Brain pericyte (primary cell): ENCODE measurements around the gene FOXF2.

Experiments
- DNase-seq: peaks from one replicate; pipeline ENCODE4 v3.0.0-alpha.2; 2012; ENCODE audit warnings: low read depth, low spot score

The FOXF2 gene

DNA sequence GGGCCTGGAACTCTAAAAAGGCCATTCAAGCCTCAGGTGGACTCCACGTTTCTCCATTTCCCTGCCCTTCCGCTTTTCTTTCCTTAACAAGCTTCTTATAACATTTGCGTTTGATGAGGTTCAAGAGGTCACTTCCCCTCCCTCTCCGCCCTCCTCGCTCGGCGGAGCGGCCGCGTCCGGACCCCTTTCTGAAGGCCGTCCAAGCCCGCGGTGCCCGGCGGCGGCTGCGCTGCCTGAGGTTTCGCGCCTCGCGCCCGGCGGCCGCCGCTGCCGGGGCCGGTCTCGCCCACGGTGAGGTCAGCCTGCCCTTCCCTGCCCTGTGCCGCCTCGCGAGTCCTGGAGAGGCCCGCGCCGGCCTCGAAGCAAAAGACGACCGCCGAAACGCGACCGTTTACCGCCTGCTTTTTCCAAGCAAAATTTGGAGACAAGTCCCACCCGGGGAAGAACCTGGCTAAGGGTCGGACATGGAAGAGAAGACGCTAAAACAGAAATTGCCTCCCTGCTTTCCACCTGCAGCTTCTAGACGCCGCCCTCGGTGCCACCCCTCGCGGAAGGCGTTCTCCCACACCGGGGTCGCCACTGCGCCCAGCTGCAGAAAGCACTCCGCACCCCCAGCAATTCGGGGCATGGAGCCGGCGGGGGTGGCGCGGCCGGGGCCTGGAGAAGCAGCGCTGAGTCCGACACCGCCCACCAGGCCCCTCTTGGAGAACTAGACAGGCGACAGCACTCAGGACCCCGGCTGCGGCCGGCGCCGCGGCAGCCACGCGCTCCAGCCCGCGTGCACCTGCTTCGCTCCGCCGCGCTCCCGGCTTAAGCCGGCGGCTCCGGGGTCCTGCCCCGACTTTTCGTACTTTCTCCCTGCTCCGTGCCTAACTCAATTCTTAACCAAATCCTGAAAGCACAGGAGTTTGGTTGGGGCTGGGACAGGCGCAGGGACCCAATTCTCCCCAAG lies 11.0 kb upstream of the FOXF2 start:
- no peak for DNase-seq

DNA sequence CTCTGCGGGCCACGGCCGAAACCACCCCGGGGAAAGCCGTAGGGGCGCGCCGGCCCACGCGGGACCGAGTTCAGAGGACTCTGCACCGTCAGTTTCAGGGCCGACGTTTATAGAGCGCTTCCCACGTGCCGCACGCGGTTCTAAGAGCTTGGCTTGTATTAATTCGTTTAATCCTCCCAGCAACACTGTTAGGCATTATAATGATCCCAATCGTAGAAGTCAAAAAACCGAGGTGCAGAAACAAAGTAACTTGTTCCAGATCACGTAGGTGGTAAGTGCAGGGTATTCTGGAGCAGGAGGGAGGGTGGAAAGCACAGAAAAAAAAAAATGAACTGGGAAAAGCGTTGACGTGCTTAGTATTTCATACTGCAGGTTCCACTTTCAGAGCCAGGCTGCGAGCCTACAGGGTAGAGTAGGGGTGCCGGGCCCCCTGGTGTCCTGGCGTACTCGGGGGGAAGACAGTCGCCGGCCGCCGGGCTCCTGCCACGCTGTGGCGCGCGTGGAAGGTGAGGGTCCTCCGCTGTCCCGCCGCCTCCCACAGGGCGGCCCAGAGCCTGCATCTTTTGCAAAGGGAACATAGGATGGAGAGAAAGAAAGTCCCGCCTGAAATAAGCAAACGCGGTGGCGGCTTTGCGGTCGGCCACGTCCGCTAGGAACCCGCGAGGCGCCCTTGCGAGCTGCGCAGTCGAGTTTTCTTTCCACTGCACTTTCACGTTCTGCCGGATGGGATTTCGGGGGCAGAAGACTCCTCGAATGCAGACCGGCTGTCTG lies 10.2 kb upstream of the FOXF2 start:
- no peak for DNase-seq

GRCh38 chr6:1379788-1380147 lies 9.6 kb upstream of the FOXF2 start:
- no peak for DNase-seq

- no peak for DNase-seq
Measured at GRCh38 chr6:1380625-1381427, 8.6 kb upstream of the FOXF2 start.

DNA sequence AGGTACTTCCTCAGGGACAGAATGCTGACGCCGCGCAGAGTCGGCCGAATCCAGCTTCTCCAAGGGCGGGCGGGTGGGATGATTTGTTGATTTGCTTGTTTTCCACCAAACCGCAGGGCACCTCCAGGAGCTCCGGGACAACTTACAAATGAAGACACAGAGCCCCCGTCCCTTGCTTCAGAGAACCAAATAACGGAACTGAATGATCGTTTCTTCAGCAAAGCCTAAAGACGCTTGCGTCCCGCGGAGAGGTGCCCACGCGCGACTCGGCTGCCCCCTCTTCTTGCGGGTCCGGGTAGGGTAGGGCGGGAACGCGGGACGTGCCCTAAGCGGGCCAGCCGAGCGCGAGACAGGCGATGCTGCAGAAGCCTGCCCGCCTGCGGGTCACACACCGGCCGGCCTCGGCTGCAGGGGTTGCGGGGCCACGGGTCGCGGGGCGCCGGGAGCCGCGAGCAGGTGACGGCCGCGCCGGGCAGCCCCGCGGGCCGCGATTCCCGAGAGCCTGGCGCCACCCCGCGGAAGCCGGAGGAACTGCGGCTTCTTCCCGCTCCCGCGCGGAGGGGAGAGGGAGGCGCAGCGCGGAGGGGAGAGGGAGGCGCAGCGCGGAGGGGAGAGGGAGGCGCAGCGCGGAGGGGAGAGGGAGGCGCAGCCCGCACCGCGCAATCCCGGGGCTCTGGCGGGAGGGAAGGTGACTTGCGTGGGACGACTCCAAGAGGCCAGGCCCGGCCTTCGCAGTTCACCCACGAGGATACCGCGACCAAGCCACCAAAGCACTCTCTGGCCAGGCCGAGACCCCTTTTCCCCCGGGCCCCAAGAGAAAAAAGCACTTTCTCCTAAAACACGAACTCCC lies 7.7 kb upstream of the FOXF2 start:
- no peak for DNase-seq

DNA sequence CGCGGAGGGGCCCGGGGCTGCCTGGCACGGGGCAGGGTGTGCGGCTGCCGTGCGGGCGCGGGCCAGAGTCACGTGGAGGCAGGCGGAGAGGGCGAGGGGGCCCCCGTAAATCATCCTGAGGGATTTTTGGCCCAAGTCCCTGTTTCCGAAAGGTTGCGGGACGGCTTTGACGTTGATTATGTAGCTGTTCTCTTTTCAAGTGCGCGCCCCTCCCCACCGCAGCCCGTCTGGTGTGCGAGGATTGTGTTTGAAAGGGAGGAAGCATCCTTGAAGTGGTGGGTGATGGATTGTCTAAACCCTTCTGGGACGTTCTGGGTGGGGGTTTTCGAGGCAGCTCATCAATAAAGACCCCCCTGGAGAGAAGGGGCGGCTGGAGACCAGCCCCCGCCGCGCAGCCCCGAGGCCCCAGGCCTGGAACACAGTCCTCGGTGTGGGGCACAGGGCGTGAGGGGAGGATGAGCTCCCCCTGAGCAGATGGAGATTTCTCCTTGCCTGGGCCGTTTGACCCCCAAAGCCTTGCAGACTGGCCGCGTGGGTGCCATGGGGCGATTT lies 7.0 kb upstream of the FOXF2 start:
- no peak for DNase-seq

GRCh38 chr6:1382883-1383728 lies 6.3 kb upstream of the FOXF2 start:
- DNase-seq, result no peak

DNA sequence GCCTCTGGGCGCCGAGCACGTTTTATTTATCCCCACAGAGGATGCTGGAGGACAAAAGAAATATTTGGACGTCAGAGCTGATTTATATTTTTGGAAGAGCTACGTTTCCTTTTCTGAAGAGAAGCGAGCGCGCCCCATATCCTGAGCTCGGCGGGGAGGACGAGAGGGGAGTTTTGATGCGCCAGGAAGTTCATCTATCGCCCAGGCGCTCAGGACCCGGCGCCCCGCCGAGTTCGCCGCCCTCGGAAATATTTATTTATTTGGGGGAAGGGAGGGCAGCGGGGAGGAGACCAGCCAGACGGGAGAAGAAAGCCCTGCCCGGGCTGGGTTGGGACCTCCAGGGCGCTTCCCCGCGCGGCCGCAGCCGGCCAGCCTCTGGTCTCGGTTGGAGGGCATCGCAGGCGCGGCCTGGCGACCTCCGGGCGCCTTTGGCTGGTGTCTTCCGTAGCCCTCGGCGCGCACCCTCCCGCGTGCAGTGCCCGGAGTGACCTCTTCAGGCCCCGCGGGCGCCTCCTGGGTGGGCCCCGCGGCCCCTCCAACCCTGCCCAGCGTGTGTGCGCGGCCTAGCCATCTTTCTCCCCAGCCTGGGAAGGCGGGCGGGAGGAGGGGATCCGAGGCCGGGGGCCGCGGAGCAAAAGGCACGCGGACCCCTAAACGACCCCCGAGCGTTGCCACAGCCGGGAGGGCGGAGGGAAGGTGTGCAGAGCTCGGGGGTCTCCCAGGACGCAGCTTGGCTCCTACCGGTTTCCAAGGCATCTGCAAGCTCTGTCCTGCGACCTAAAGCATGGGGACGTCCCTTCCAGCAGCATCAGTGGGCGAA lies 5.4 kb upstream of the FOXF2 start:
- no peak for DNase-seq

GRCh38 chr6:1384549-1385128 lies 4.7 kb upstream of the FOXF2 start:
- DNase-seq, result no peak

- DNase-seq, result no peak
Measured at GRCh38 chr6:1385129-1386037, 4.0 kb upstream of the FOXF2 start.

DNA sequence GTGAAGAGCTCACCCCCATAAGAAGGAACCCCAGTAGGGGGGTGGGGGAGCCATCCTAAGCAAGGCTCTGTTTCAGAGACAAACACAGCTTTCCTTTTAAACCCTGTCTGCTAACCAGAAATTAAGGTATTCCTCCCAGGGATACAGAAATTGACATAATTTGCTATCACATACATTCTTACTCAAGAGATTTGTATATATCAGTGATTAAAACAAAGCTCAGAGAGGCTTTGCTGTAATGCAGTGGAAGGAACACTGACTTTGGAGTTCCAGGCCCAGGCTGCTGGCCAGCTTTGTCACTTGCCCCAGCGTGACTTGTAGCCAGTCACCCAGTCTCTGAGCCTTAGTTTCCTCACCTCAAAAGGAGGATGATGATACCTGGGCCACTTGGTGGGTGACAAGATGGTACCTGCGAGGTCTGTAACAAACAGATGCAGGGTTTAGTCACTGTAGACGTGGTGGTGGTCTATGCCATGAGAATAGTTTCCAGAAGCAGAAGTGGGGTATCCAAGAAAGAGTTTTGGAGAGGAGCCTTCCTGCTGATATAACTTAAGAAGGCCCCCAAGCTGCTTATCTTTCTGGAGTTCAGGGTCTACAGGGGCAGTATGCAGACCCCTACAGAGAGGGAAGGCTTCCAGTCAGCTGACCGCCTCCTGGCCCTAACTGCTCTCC lies 3.2 kb upstream of the FOXF2 start:
- DNase-seq, result no peak

GRCh38 chr6:1387538-1387875 lies 1.9 kb upstream of the FOXF2 start:
- DNase-seq, result no peak

DNA sequence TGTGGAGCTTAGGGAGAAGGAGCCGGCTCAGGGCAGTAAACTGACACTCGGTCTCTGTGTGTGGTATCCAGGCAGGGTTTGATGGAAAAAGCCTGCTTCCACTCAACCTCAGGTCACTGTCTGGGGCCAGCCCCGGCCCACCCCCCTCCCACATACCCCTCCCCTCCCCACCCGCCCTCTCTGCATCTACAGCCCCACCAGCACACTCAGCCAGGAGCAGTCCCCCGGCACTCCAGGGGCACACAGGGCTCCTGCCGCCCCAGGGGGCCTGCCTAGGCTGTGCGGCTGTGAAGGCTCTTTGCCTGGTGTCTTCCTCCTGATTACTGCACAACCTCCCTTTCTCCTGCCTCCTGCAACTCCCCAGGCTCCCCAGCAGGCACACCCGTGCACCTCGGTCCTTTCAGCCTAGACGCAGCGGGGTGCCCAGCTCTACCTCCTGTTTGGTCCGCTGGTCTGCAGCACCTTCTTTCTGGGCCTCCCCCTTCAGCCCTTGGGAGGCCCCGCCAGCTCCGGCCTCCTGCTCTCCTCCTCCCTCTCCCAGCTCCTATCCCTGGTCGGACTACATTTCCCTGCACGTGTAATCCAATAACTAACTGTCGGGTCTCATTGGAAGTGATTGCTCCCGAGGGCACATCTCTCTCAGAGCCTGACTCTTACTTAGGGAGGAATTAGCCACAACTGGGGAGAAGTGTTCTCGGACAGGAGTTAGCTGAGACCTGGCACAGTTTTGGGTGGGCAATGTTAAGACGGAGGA lies 1.3 kb upstream of the FOXF2 start:
- no peak for DNase-seq

GRCh38 chr6:1388630-1389368 lies 577 bp upstream of the FOXF2 start:
- DNase-seq, result no peak

DNA sequence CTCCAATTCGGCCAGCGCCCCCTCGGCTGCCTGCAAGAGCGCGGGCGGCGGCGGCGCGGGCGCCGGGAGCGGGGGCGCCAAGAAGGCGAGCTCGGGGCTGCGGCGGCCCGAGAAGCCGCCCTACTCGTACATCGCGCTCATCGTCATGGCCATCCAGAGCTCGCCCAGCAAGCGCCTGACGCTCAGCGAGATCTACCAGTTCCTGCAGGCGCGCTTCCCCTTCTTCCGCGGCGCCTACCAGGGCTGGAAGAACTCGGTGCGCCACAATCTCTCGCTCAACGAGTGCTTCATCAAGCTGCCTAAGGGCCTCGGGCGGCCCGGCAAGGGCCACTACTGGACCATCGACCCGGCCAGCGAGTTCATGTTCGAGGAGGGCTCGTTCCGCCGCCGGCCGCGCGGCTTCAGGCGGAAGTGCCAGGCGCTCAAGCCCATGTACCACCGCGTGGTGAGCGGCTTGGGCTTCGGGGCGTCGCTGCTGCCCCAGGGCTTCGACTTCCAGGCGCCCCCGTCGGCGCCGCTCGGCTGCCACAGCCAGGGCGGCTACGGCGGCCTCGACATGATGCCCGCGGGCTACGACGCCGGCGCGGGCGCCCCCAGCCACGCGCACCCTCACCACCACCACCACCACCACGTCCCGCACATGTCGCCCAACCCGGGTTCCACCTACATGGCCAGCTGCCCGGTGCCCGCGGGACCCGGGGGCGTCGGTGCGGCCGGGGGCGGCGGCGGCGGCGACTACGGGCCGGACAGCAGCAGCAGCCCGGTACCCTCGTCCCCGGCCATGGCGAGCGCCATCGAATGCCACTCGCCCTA lies 963 bp downstream of the FOXF2 start:
- DNase-seq, result no peak
